GM20000 (cell line): Measurements from ENCODE around the gene F12.

ENCODE experiments used
- DNase-seq: peaks from one replicate; pipeline ENCODE4 v3.0.0; 2012; ENCODE audit warnings: low spot score
- TF ChIP-seq, protein P1 (sequence below): IDR thresholded peaks from 2 replicates; pipeline ENCODE4 v1.5.1; 2012; ENCODE audit warnings: mild to moderate bottlenecking, control low read depth; ENCODE audit errors: extremely low read depth, missing control alignments

Gene F12

DNA sequence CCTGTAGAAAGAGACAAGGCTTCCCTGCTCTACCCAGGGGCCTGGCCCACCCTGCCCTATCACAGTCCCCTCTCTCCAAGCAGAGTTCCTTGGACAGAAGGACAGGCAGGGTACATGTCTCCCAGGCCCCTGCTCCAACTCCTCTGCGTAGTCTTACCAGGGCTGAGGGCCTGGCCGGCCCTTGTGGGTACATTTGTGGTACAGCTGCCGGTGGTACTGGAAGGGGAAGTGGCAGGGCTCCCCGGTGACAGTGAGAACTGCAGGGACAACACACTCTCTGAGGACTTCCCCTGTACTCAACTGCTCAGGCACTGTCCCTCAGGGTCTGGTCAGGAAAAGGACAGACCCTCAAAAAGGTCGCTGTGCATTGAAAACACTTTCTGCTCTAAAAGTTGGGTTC lies 3.6 kb downstream of the F12 start:
- TF ChIP-seq, protein P1, sequence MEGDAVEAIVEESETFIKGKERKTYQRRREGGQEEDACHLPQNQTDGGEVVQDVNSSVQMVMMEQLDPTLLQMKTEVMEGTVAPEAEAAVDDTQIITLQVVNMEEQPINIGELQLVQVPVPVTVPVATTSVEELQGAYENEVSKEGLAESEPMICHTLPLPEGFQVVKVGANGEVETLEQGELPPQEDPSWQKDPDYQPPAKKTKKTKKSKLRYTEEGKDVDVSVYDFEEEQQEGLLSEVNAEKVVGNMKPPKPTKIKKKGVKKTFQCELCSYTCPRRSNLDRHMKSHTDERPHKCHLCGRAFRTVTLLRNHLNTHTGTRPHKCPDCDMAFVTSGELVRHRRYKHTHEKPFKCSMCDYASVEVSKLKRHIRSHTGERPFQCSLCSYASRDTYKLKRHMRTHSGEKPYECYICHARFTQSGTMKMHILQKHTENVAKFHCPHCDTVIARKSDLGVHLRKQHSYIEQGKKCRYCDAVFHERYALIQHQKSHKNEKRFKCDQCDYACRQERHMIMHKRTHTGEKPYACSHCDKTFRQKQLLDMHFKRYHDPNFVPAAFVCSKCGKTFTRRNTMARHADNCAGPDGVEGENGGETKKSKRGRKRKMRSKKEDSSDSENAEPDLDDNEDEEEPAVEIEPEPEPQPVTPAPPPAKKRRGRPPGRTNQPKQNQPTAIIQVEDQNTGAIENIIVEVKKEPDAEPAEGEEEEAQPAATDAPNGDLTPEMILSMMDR, result no peak
- DNase-seq, result no peak

DNA sequence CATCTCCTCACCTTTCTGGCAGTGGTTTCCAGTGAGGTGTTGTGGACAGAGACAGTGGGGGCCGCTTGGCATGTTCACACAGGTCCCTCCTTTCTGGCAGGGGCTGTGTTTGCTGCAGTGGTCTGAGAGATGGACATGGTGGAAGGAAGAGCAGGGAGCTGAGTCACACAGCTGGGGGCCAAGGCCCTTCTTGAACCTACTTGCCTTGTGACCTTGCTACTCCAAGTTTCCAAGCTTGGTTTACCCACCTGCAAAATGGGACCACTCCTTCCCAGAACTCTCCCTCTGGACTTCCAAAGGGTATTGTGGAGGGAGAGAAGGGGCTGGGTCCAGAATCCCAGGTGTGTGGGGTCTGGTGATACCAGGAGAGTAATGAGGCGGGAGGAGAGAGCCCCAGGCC lies 4.1 kb downstream of the F12 start:
- TF ChIP-seq, protein P1, result no peak
- DNase-seq, result no peak

DNA sequence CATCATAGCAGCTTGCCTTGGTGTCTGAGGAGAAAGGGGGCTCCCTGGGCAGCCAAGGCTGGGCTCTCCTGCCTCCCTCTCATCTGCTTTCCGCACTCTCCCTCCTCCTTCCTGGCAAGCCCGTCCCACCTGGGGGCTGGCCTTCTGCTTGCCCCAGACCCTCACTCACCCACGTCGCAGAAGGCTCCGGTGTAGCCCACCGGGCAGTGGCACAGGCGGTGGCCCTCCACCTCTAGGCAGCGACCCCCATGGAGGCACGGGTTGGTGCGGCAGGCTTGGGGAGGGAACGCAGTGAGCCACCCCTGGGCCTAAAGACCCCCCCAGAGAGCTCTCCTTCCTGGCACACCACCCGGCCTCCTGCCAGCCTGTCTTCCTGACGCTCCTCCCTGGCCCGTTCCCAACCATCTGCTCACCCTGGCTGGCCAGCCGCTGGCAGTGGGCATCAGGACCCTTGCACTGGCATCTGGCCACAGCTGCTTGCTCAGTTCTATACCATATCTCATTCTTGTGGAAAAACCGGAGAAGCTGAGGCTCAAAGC lies 4.7 kb downstream of the F12 start:
- DNase-seq, result peak; percentile 26
- TF ChIP-seq, protein P1, result no peak

DNA sequence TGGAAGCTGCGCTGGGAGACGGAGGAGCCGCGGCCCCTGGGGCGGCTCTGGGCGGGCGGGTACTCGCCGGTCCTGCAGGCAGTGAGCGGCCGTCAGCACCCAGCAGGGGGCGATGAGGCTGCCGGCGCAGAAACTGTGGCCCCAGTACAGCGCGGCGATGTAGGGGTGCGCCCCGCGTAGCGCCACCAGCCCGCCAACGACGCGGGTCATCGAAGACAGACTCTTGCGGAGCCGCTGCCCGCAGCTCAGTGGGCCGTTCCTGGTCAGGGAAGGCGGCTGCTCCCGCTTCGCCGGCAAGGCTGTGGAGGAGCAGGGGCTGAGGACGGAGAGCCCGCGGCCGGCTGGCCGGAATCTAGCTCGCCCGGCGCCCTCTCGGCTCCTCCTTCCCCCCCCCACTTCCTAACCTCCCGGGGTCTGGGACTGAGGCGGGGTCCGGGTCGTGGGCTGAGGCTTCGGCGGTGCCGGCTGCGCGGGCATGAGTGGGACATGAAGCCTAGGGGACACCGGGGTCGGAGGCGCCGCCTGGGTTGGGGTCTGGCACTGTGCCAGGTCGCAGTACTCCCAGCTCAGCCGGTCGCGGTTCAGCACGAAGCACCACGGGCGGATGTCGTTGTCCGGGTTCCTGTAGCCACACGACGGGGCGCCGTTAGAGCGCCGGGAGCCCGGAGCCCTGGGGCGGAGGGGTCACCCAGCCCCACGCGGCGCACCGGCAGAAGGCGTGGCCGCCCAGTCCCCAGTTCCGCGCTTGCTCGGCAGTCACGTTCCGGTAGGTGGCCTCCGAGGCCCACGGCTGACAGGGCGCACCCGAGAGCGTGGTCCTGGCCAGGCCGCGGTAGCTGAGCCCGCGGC lies 5.3 kb downstream of the F12 start:
- TF ChIP-seq, protein P1, result peak; percentile 82
- peak; percentile 96 for DNase-seq

DNA sequence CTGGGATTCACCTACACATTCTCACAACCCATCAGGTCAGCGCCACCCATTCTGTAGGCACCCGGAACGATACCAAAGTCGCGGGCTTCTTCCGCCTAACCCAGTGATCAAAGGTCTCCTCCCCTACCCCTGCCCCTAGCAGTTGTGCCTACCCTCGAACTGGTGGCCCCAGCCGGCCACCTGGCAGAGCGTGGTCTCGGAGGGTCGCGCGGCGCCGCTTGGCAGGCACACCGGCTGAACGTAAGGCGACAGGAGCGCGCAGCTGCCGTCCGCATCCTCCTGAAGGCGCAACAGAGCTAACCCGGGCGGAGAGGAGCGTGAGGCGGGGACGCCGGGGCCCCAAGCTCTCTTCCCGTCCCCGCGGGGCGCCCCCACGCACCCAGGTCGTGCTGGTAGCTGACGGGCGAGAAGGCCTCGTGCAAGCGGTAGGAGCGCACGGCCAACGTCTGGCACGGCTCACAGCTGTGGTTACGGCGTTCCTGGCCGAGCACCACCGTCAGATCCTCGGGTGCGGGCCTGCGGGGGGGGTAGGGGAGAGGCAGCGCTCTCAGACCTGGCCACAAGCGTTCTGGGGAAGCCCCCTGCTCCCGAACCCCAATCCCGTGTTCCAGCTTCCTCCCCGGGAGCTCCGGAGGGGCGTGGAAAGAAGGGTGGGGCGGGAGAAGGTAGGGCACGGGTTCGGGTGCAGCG lies 6.1 kb downstream of the F12 start:
- TF ChIP-seq, protein P1, result no peak
- peak; percentile 76 for DNase-seq

DNA sequence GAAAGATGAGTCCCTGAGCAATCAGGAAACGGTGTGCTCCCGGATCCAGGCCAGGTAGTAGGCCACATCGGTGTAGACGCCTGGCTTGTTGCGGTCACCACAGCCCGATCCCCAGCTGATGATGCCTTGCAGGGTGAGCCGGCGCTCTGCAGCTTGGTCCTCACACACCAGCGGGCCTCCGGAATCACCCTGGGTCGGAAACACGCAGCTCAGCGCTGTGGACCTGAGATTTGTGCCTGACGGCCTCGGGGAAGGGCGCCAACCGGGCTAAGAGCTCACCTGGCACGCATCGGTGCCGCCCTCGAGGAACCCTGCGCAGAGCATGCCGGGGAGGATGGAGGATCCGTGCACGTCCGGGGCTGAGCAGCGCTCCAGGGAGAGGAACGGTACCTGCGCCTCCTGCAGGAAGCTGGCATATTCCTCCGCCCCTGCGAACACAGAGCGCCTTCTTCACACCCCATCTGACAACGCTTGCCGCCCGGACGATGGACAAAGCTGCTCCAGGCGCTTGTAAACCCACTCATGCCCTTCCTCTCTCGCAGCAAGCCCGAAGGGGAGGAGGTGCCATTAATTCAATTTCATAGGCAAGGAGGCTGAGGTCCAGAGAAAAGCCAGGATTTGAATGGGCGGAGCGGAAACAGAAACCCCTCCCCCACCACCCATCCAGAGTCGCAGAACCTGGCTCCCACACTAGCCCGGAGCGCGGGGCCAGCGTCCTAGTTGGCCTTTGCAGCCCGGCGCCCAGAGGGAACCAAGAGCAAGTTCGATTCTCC lies 6.9 kb downstream of the F12 start:
- peak; percentile 85 for DNase-seq

More for the DNA sequence above, 6.9 kb downstream of the F12 start:
- TF ChIP-seq, protein P1, result peak; percentile 59
